ENCODE measurements around the gene CTBP2. TPM values are rescaled to one million over a fixed set of nuclear protein-coding genes. Genes with fewer than 3 reads are reported as not detected.
"Not testable (repeated sequence)": the region's sequence is repeated elsewhere in the genome, so short reads cannot be mapped to it uniquely, and the experiment has no call there.

The CTBP2 gene
- total RNA-seq, 1 donor from 2014 or later: 0.16 TPM

DNA sequence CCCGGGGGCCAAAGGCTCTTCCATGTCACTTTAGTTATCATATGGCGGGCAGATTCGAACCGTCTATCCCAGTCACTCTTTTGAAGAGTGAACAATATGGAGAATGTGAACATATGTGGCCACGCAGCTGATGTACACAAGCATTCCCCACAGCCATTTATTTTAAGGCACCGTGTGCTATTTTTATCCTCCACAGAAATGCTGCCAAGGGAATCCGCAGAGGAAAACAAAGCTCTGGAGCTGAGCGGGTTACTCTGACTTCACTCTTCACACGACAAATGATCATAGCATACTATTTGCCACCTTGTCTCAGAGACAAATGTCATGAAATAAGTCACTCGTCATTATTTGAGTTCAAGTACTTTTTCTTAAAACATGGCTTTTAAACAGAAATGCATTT, 100.3 kb downstream of the CTBP2 start:
- H3K4me3 Mint-ChIP-seq: no peak overlapping the region
- no peaks in the 10 kb centered on the region for H3K9me3 Mint-ChIP-seq
- H3K27ac Mint-ChIP-seq: no peak overlapping the region
- H3K4me1 Mint-ChIP-seq: peaks cover 8% of the 10 kb centered on the region
- H3K36me3 Mint-ChIP-seq (ENCODE audit: low read depth): no peaks in the 10 kb centered on the region
- H3K27me3 Mint-ChIP-seq: peaks cover 21% of the 10 kb centered on the region
- intact Hi-C loops (cut with micrococcal nuclease): loop anchor here (10.0 kb wide), 1 partner anchor 435 kb away; no protein-coding TSS in a partner anchor
- DNase-seq: no peak

DNA sequence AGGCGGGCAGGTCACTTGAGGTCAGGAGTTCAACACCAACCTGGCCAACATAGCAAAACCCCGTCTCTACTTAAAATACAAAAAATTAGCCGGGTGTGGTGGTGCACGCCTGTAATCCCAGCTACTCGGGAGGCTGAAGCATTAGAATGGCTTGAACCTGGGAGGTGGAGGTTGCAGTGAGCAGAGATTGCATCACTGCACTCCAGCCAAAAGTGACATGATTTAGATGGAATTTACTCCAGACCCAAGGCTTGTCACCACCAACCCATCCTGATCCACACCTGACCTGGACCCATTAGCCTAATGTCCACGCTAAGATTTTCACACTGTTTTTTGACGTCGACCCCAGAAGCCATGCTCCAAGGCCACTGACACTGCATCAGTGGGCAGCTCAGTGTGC, 101.0 kb downstream of the CTBP2 start:
- intact Hi-C loops (cut with micrococcal nuclease); H3K9me3 Mint-ChIP-seq; H3K4me3 Mint-ChIP-seq; H3K4me1 Mint-ChIP-seq; DNase-seq; H3K36me3 Mint-ChIP-seq (ENCODE audit: low read depth); H3K27ac Mint-ChIP-seq: not testable (repeated sequence)
- H3K27me3 Mint-ChIP-seq: peaks cover 25% of the 10 kb centered on the region

DNA sequence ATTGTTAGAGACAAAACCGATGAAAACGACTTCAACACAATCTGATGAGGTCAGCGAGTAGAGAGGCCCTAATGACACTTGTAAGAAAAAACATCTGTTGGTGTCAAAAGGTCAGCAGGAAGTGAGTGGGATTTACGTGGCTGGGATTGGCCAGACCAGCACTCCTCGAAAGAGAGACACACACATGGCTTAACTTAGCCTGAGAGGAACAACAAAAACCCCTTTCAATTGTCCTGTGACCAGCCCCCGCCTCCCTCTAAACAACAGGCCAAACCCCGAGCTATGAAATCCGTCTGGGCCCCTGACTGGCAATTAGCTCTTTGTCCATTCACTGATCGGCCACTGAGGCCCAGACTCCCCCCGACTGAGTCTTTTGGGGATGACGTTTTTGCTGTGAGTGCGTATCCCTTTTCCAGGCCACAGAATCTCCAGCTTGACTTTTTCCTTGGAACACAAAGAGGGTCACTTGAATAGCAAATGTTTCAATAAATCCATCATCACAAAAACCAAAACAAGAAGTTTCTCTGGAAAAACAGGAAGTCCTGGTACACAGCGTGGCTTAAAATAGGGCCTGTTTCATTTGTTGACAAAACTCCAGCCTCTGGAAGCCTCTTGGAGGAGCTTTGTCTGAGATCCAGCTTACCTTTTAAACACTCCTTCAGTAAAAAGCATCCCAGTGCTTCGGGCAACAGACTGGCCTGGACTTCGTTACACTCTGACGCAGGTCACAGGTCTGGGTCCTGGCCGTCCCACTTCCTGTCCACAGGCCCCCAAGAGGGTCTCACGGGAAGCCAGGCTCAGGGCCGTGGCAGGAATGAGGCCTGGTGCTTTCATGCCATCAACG, 103.0 kb downstream of the CTBP2 start:
- Mint-ChIP-seq H3K27ac (no peak overlapping the region), H3K27me3 (peaks cover 22% of the 10 kb centered on the region), H3K9me3 (no peaks in the 10 kb centered on the region), H3K4me3 (no peak overlapping the region), H3K36me3 (ENCODE audit: low read depth) (no peaks in the 10 kb centered on the region), H3K4me1 (no peaks in the 10 kb centered on the region)
- no peak for DNase-seq
- intact Hi-C loops (cut with micrococcal nuclease): no loop called here

DNA sequence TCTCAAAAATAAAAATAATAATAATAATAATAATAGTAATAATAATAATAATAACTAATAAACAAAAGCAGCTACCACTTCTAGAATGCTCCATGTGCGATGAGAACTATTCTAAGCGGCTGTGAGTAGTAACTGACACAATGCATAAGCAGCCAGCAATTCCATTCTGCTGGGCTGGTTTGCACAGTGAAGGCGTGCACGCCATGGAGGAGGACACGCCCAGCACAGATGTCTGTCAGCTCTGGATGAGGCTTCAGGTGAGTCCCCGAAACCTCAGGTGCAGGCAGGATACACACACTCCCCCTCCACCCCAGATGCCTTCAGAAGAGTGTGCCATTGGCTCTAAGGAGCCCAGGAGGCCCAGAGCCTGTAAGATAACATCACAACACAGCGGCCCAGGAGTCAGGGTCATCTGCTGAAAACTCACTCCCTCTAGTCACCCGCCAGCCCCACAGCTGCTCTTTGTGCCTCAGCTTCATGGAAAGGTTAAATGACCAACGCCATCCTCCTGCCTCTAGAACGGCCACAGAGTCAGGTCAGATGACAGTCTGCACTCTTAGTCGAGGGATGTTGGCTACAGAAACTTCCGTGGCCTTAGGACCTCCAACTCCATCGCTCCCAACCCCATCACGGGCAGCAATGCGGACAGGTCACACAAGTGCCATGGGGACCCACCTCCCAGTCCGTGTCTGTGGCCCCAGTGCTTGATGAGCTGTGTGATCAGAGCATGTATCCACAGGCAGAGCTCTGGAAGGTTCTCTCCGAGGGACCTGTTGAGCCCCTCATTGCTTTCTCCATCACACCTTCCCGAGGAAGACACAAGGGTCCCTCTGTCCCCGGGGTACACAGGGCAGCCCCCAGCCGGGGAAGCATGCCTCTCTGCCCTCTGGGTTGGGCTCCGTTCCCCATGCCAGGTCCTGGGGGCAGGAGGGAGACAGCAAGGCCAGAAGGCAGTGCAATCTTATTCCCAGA, 103.9 kb downstream of the CTBP2 start:
- H3K27me3 Mint-ChIP-seq: peaks cover 26% of the 10 kb centered on the region
- H3K36me3 Mint-ChIP-seq (ENCODE audit: low read depth): no peaks in the 10 kb centered on the region
- intact Hi-C loops (cut with micrococcal nuclease): no loop called here
- H3K27ac Mint-ChIP-seq: no peak overlapping the region
- DNase-seq: no peak
- no peaks in the 10 kb centered on the region for H3K4me1 Mint-ChIP-seq
- H3K9me3 Mint-ChIP-seq: no peaks in the 10 kb centered on the region
- no peak overlapping the region for H3K4me3 Mint-ChIP-seq

DNA sequence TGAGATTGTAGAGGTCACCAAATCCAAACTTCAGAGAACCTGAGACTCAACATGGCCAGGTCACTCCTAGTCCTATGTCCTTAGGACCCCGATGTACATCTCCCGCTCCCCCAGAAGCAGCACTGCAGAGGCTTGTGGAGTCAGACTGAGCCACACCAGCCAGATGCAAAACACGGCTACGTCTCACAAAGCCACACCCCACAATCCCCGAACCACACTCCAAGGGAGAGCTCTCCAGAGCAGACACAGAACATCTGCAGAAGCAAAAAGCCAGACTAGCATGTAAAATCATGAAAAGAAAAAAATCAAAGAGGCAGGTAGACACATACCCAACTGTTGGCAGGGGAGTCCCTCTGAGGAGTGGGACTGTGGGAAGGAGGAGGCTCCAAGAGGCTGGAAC, 104.9 kb downstream of the CTBP2 start:
- DNase-seq: no peak
- intact Hi-C loops (cut with micrococcal nuclease): no loop called here
- no peaks in the 10 kb centered on the region for H3K9me3 Mint-ChIP-seq
- H3K36me3 Mint-ChIP-seq (ENCODE audit: low read depth): no peaks in the 10 kb centered on the region
- H3K27ac Mint-ChIP-seq: no peak overlapping the region
- H3K4me3 Mint-ChIP-seq: no peak overlapping the region
- peaks cover 22% of the 10 kb centered on the region for H3K27me3 Mint-ChIP-seq
- no peaks in the 10 kb centered on the region for H3K4me1 Mint-ChIP-seq

DNA sequence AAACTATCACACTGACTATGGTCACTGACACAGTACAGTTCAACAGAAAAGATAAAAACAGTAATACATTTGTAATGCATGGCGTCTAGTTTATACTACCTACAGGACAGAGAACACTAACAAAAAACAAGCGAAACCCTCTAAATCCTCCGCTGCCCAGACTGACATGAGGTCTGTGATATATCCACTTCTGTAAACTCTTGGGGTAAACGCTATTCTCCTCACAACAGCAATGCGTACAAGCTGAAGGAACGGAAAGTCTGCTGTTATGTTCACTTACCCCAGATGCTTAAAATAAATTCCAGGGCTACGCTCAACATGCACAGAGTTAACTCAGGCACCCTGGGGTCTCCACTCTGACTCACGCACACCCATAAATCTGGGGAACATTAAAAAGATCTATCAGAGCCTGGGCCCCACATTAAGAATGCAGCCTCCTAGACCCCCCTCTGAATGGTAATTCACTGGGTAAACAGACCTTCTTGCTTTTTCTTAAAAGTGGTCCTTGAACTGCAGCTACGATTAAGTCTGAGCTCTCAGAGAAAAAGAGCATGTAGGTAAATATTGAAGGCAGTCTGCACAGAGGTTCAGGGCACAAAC, 105.6 kb downstream of the CTBP2 start:
- no peaks in the 10 kb centered on the region for H3K36me3 Mint-ChIP-seq (ENCODE audit: low read depth)
- no peaks in the 10 kb centered on the region for H3K9me3 Mint-ChIP-seq
- intact Hi-C loops (cut with micrococcal nuclease): no loop called here
- no peak overlapping the region for H3K27ac Mint-ChIP-seq
- H3K4me1 Mint-ChIP-seq: no peaks in the 10 kb centered on the region
- peaks cover 18% of the 10 kb centered on the region for H3K27me3 Mint-ChIP-seq
- no peak overlapping the region for H3K4me3 Mint-ChIP-seq
- DNase-seq: no peak

DNA sequence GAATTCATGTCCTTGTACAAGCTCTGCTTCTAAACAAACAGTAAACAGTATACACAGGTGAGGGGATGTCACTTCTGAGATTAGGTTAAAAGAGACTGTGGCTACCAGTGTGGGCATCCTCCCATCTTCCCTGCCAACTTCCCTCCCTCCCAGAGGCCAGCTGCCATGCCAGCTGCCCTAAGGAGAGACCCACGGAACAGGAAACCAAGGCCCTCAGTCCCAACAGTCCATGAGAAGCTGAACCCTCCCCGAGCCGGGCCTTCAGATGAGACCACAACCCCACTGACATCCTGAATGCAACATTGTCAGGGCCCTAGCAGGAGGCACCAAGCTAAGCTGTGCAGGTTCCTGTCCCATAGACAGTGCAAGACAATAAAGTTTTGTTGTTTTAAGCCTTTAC, 106.1 kb downstream of the CTBP2 start:
- no peaks in the 10 kb centered on the region for H3K4me1 Mint-ChIP-seq

DNA sequence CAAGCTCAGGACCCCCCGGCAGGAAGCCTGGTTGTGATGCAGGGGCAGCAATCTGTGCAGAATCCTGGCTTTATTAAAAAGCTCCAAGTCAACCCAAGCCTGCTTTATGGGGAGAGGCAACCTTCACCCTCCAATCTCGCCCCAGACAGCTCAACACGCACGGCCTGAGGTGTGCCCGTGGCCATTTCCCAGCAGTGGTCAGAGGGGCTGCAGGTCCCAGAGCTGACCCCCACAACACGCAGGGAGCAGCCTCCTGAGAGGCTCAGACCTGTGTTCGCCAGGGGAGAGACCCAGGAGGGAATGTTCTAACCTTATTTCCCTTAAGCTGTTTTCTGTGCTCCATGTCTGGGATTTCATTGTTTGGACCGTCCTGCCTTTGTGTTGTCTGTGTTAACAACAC, 108.2 kb downstream of the CTBP2 start:
- no peak for DNase-seq
- H3K4me3 Mint-ChIP-seq: no peak overlapping the region
- H3K27ac Mint-ChIP-seq: no peak overlapping the region
- intact Hi-C loops (cut with micrococcal nuclease): no loop called here
- H3K36me3 Mint-ChIP-seq (ENCODE audit: low read depth): no peaks in the 10 kb centered on the region
- no peaks in the 10 kb centered on the region for H3K9me3 Mint-ChIP-seq
- peaks cover 16% of the 10 kb centered on the region for H3K27me3 Mint-ChIP-seq
- H3K4me1 Mint-ChIP-seq: peaks cover 2% of the 10 kb centered on the region

More for the DNA sequence above, 106.1 kb downstream of the CTBP2 start:
- Mint-ChIP-seq H3K9me3 (no peaks in the 10 kb centered on the region), H3K36me3 (ENCODE audit: low read depth) (no peaks in the 10 kb centered on the region), H3K4me3 (no peak overlapping the region), H3K27ac (no peak overlapping the region), H3K27me3 (peaks cover 18% of the 10 kb centered on the region)
- intact Hi-C loops (cut with micrococcal nuclease): no loop called here
- DNase-seq: no peak

DNA sequence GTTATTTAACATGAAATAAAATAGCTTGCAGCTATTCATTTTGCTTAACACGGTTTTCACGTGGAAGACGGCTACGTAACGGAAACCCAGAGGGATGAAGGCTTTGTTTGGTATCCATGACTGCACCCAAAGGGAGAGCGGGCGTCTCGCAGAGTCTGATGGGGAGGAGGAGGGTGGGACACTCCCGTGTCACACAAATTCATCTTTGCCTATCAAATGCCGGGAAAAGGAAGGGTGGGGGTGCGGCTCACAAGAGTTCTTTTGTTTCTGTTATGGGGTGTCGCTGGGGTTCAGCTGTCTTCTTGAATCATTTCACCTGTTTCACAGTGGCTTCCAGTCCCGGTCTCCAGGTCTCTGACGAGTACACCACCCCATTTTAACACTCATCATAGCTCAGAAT, 110.0 kb downstream of the CTBP2 start:
- no peak overlapping the region for H3K4me3 Mint-ChIP-seq
- H3K9me3 Mint-ChIP-seq: no peaks in the 10 kb centered on the region
- no peak overlapping the region for H3K27ac Mint-ChIP-seq
- no peaks in the 10 kb centered on the region for H3K36me3 Mint-ChIP-seq (ENCODE audit: low read depth)
- no peak for DNase-seq
- intact Hi-C loops (cut with micrococcal nuclease): no loop called here
- H3K27me3 Mint-ChIP-seq: peaks cover 14% of the 10 kb centered on the region
- H3K4me1 Mint-ChIP-seq: peaks cover 2% of the 10 kb centered on the region

DNA sequence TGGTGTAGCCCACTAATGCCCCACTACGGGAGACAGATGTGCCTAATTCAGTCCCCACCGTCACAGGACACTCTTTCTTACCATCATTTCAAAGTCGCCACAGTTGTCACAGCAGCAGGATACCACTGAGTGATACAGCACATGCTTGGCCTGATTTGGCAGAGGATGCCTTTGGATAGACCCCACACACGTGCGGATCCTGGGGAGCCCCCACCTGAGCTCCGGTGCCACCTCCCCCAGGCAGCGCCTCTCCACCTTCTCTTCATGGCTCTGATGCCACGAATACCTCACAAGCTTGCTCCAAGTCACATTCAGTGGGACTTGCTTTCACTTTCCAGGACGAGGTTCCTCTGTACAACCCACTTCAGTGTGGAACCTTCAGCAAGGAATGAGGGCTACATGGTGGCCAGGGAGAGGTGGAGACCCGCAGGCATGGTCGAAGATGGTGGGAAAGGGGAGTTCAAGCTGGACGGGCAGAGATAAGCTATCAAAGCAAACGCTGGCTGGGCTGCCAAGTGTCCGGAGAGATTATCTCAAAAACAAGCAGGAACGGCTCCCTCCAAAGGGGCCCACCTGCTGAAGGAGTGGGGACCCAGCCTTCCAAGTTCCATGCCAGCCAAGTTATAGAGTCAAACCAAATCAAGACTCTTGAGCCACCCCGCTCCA, 111.0 kb downstream of the CTBP2 start:
- no peak for DNase-seq
- no peak overlapping the region for H3K4me3 Mint-ChIP-seq
- H3K4me1 Mint-ChIP-seq: peaks cover 2% of the 10 kb centered on the region
- H3K27ac Mint-ChIP-seq: no peak overlapping the region
- no peaks in the 10 kb centered on the region for H3K9me3 Mint-ChIP-seq
- no peaks in the 10 kb centered on the region for H3K36me3 Mint-ChIP-seq (ENCODE audit: low read depth)
- intact Hi-C loops (cut with micrococcal nuclease): no loop called here
- H3K27me3 Mint-ChIP-seq: peaks cover 8% of the 10 kb centered on the region

DNA sequence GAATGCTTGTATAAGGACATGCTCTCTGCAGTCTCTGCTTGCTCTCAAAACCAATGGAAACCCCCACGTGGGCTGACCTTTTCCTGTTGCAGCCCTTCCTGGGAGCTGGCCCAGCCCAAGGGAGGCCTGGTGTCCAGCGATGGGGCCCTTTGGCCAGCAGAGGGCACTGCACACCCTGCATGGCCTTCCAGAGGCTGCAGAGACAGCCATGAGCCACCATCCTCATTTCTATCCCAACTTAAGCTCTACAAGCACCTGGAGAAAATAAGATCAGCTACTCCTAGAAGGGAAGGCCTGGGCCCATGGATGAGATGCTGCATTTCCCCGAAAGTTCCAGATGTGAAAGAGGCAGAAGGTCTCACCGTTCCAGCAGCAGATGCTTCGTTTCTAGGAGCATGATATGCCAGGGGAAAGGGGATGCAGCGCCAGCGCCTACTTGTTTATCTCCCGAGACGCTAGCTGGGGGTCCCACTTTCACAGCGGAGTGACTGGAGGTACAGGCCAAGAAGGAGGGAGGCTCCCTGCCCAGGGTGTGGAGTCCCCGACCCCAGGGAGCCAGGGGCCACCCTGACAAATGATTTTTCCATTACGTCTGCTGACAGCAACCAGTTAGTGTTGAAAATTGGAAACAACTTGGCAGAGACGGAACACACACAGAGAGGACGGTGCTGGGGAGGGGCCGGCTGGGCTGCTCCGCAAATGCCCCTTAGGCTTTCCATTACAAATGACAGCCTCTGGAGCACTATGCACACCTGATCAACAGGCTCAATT, 112.1 kb downstream of the CTBP2 start:
- Mint-ChIP-seq H3K36me3 (ENCODE audit: low read depth) (no peaks in the 10 kb centered on the region), H3K27me3 (peaks cover 6% of the 10 kb centered on the region), H3K4me3 (no peak overlapping the region), H3K27ac (no peak overlapping the region), H3K4me1 (peaks cover 2% of the 10 kb centered on the region), H3K9me3 (no peaks in the 10 kb centered on the region)
- DNase-seq: peak; percentile 87
- intact Hi-C loops (cut with micrococcal nuclease): no loop called here

DNA sequence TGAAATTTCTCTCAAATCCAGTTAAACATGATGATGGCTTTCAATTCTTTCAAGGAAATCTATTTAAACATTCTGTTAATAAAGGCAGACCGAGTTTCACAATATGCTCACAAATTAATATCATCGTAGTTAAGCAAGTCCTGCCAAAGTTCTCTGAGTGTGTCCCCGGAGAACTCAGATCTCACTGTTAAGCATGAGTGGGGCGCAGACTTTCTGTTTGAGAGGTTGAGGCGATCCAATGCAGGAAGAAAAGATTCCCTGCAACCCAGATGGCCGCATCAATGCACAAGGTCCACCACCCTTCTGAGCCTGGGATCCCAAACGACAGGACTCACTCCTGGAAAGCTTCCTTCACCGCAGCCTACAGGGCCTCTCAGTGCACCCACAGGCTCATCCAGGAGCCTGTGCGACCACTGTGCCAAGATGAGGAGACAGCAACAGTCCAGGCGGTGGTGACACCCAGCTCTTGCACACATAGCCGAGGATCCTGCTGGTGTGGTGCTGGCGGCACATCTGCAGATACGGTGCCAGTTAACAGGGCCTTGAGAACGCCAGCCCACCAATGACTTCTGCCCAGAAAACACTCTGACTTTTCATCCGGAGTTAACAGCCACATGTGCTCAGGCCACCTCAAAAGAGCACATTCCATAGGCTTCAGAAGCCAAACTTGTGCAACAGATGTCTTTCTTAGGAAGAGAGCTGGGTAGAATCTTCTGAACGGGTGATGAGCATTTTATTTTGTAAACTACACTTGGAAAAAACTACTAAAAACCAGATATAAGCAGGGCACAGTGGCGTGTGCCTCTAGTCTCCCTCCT, 116.3 kb downstream of the CTBP2 start:
- no peak for DNase-seq
- Mint-ChIP-seq H3K27me3 (peaks cover 4% of the 10 kb centered on the region), H3K9me3 (no peaks in the 10 kb centered on the region), H3K4me1 (peaks cover 2% of the 10 kb centered on the region), H3K36me3 (ENCODE audit: low read depth) (no peaks in the 10 kb centered on the region), H3K27ac (no peak overlapping the region), H3K4me3 (no peak overlapping the region)
- intact Hi-C loops (cut with micrococcal nuclease): no loop called here

Data from activated CD4-positive, alpha-beta T cell treated with anti-CD3 and anti-CD28 coated beads, Interleukin-2, amount 10 ng/mL, durations not matched to agents 24 days and 14 days (primary cell).